HepG2 (cell line): Measurements from ENCODE around the gene PDZD2. TPM values are rescaled to one million over a fixed set of nuclear protein-coding genes. Genes with fewer than 3 reads are reported as not detected.
"Not testable (repeated sequence)": the region's sequence is repeated elsewhere in the genome, so short reads cannot be mapped to it uniquely, and the experiment has no call there.

Experiments used
- ATAC-seq: fragments of 200-7000 bp; cut with Tn5 transposase; 3 replicates; pipeline ENCODE4 v1.9.1; 2020; ENCODE audit warnings: mild to moderate bottlenecking, moderate library complexity
- BruUV-seq: library from RNA; stranded (reverse); fragments of 400-500 nt; replicated peaks from 2 replicates; lab custom pipeline; 2021; lab: Mats Ljungman, UMichigan
- CTCF ChIA-PET: fragments of 300-600 bp; formaldehyde crosslinking; extraction: SDS; loops from one replicate; lab custom pipeline; 2021; ENCODE audit warnings: low total read pairs, inconsistent platforms, low intra/inter-chr PET ratio; lab: Yijun Ruan, JAX
- POLR2A ChIA-PET: fragments of 350-600 bp; sonication (Branson Sonifier 250); formaldehyde crosslinking; loops from one replicate; lab custom pipeline; 2020; ENCODE audit warnings: antibody characterized with exemption, inconsistent platforms; lab: Yijun Ruan, JAX
- DNase-seq: peaks from one replicate; pipeline ENCODE4 v3.0.0-alpha.2; 2015; ENCODE audit warnings: low spot score
- FAIRE-seq: peaks from 3 replicates; lab custom pipeline; 2011; peaks lifted over from hg19 to GRCh38; lab: Jason Lieb, UNC
- H2AFZ ChIP-seq: one replicate; pipeline ENCODE4 v1.6.1; 2011; ENCODE audit warnings: low read length, inconsistent platforms
- H3K27ac ChIP-seq: fragments of 300-600 bp; 3 replicates; pipeline ENCODE4 v1.8.0; 2011; ENCODE audit warnings: mixed run types, mild to moderate bottlenecking, mixed read lengths, low read length, inconsistent platforms; ENCODE audit not compliant: insufficient read depth; ENCODE audit errors: extremely low read length
- H3K27me3 ChIP-seq, 2 experiments: fragments of 200-600 bp in 1 of 2; 2 replicates in 1 of 2; 3 replicates in 1 of 2; pipeline versions ENCODE4 v1.6.0 to v1.8.0; 2011; ENCODE audit warnings: low read length in 2 of 2, mild to moderate bottlenecking in 2 of 2, moderate library complexity in 2 of 2, inconsistent platforms in 1 of 2; ENCODE audit not compliant: insufficient read depth in 2 of 2, control insufficient read depth in 1 of 2
- H3K36me3 ChIP-seq, 2 experiments: fragments of 200-600 bp in 1 of 2; replicated peaks in 1 of 2; 2 replicates in 1 of 2; 3 replicates in 1 of 2; pipeline versions ENCODE4 v1.5.1 to v1.8.0; 2011; ENCODE audit warnings: low read length in 2 of 2, inconsistent platforms in 1 of 2; ENCODE audit not compliant: insufficient read depth in 2 of 2, control insufficient read depth in 1 of 2
- H3K4me1 ChIP-seq: 2 replicates; pipeline ENCODE4 v1.5.1; 2012; ENCODE audit warnings: low read length, inconsistent platforms; ENCODE audit not compliant: insufficient read depth
- H3K4me2 ChIP-seq: 2 replicates; pipeline ENCODE4 v1.6.0; 2011; ENCODE audit warnings: low read depth, low read length, inconsistent platforms
- H3K4me3 ChIP-seq, 3 experiments: fragments of 200-600 bp in 1 of 3; sonication (generic), shearing (Covaris generic) in 1 of 3; replicated peaks in 1 of 3; 2 replicates each; pipeline ENCODE4 v1.5.1; 2011 to 2016; ENCODE audit warnings: low read length in 3 of 3, inconsistent platforms in 2 of 3, low read depth in 2 of 3, mild to moderate bottlenecking in 2 of 3, control low read depth in 1 of 3, mixed read lengths in 1 of 3; ENCODE audit not compliant: insufficient read depth in 1 of 3
- H3K79me2 ChIP-seq: one replicate; pipeline ENCODE4 v1.6.1; 2011; ENCODE audit warnings: low read length, inconsistent platforms; ENCODE audit not compliant: insufficient read depth
- H3K9ac ChIP-seq: 2 replicates; pipeline ENCODE4 v1.6.0; 2011; ENCODE audit warnings: mild to moderate bottlenecking, low read depth, low read length, inconsistent platforms; ENCODE audit not compliant: insufficient read depth
- H3K9me3 ChIP-seq: 2 replicates; pipeline ENCODE4 v1.5.1; 2012; ENCODE audit warnings: mild to moderate bottlenecking, low read length
- H4K20me1 ChIP-seq: 2 replicates; pipeline ENCODE4 v1.6.0; 2011; ENCODE audit warnings: inconsistent platforms, mild to moderate bottlenecking, low read length, moderate library complexity; ENCODE audit not compliant: insufficient read depth
- CEBPG ChIP-seq: IDR thresholded peaks from 2 replicates; pipeline ENCODE4 v1.6.1; 2016
- FOXA1 ChIP-seq, 2 experiments: fragments of 450-650 bp in 1 of 2; sonication (generic) in 1 of 2; formaldehyde crosslinking in 1 of 2; IDR thresholded peaks; 2 replicates each; pipeline versions ENCODE4 v1.4.0 to v1.6.1; 2016 to 2020; ENCODE audit warnings: missing genetic modification reagents in 1 of 2
- RBM22 ChIP-seq: fragments of 200-400 bp; formaldehyde crosslinking; optimal IDR thresholded peaks from 2 replicates; pipeline ENCODE3; 2017; ENCODE audit warnings: mild to moderate bottlenecking, low read length, moderate library complexity
- ZMYM4 ChIP-seq: sonication (generic); formaldehyde crosslinking; IDR thresholded peaks from 2 replicates; pipeline ENCODE4 v1.8.1; 2023; ENCODE audit warnings: mild to moderate bottlenecking, missing genetic modification reagents
- WGBS: methylation state at CpG from one replicate; pipeline ENCODE4 v1.1.6; 2017; ENCODE audit warnings: low lambda C conversion rate; 5-methylcytosine and 5-hydroxymethylcytosine counted together
- in situ Hi-C: cut with HindIII; loops from 2 replicates; pipeline ENCODE4 v1.10.0; 2017; ENCODE audit warnings: low pct_unique_long_range_greater_than_20kb; ENCODE audit not compliant: extremely low pct_ligation_motif_present
- intact Hi-C: fragments of 100-400 bp; cut with micrococcal nuclease; formaldehyde crosslinking; loops from one replicate; pipeline ENCODE4 v1.10.0; 2022; ENCODE audit not compliant: unreplicated experiment
- polyA plus RNA-seq, 8 experiments: library from polyadenylated mRNA; depleted of rRNA in 3 of 8; stranded (reverse) in 7 of 8; unstranded in 1 of 8; fragments of >200 nt; fragmentation: Illumina TruSeq in 4 of 8; extraction: Trizol in 4 of 8; gene quantifications; 2 replicates each; pipeline versions ENCODE4 v1.2.1 to v1.2.3, GENCODE V29; 2011 to 2016; ENCODE audit warnings: low read depth in 4 of 8, missing spikeins in 1 of 8, mixed read lengths in 1 of 8; ENCODE audit not compliant: insufficient read depth in 1 of 8
- total RNA-seq, 5 experiments: library from RNA; depleted of rRNA; stranded (reverse); fragments of >200 nt; fragmentation: Illumina TruSeq; extraction: Trizol; gene quantifications; 2 replicates each; pipeline ENCODE4 v1.2.3, GENCODE V29; 2016; ENCODE audit warnings: low read depth in 1 of 5
- TF ChIP-seq, protein P1 (sequence below): sonication (generic); formaldehyde crosslinking; conservative IDR thresholded peaks from 2 replicates; pipeline ENCODE4 v1.8.0; 2022; ENCODE audit warnings: mild to moderate bottlenecking, moderate library complexity, missing genetic modification reagents

Gene PDZD2
- total and polyA plus RNA-seq, 2 of the 13 experiments (the other 11 are each of a cell fraction or from before 2014, with no cell fraction given) = 0.04 TPM; not detected in 1

GRCh38 chr5:32118922-32119321 lies 480.0 kb downstream of the PDZD2 start (continued):
- TF ChIP-seq CEBPG = peak; percentile 65
- TF ChIP-seq ZMYM4 (CRISPR knock-in tag) = peak; percentile 48; the same call in 1 of the 2 replicates
- not testable (repeated sequence) for TF ChIP-seq FOXA1 (IDR thresholded peaks at IDR 0.05)
- TF ChIP-seq FOXA1 (CRISPR knock-in tag; IDR thresholded peaks at IDR 0.05) = 0 out of 2 replicates have a peak, but pooled peaks have one; percentile 48

GRCh38 chr5:32123058-32123805 lies 484.3 kb downstream of the PDZD2 start:
- BruUV-seq = TSS peak; percentile 6
- DNase-seq (no peak), FAIRE-seq (no peak), ATAC-seq (0 out of 3 replicates have a peak, but pooled peaks have one; percentile 21)
- Histone ChIP-seq H3K4me2 (no peak overlapping the region), H3K79me2 (peaks cover 14% of the 10 kb centered on the region), H3K9ac (no peak overlapping the region), H3K36me3 (peaks cover 18 to 62% of the 10 kb centered on the region in 2 experiments), H3K4me3 (no peak overlapping the region), H3K27me3 (no peaks in the 10 kb centered on the region), H4K20me1 (peaks cover 8% of the 10 kb centered on the region; the same call in 1 of the 2 replicates), H2AFZ (no peak overlapping the region), H3K27ac (no peak overlapping the region), H3K9me3 (no peaks in the 10 kb centered on the region), H3K4me1 (peaks cover 14% of the 10 kb centered on the region)
- TF ChIP-seq, protein P1, sequence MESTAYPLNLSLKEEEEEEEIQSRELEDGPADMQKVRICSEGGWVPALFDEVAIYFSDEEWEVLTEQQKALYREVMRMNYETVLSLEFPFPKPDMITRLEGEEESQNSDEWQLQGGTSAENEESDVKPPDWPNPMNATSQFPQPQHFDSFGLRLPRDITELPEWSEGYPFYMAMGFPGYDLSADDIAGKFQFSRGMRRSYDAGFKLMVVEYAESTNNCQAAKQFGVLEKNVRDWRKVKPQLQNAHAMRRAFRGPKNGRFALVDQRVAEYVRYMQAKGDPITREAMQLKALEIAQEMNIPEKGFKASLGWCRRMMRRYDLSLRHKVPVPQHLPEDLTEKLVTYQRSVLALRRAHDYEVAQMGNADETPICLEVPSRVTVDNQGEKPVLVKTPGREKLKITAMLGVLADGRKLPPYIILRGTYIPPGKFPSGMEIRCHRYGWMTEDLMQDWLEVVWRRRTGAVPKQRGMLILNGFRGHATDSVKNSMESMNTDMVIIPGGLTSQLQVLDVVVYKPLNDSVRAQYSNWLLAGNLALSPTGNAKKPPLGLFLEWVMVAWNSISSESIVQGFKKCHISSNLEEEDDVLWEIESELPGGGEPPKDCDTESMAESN (CRISPR knock-in tag) = no peak
- TF ChIP-seq RBM22 = peak; percentile 49
- intact Hi-C loops (no loop called here), in situ Hi-C loops (no loop called here)
- CTCF ChIA-PET = no interaction called here
- POLR2A ChIA-PET = no interaction called here
- 93% methylated on average over 8 of the region's 8 CpGs for WGBS
